Measurements from ENCODE around the gene LAIR1.
"Not testable (repeated sequence)": the region's sequence is repeated elsewhere in the genome, so short reads cannot be mapped to it uniquely, and the experiment has no call there.

LAIR1 gene

DNA sequence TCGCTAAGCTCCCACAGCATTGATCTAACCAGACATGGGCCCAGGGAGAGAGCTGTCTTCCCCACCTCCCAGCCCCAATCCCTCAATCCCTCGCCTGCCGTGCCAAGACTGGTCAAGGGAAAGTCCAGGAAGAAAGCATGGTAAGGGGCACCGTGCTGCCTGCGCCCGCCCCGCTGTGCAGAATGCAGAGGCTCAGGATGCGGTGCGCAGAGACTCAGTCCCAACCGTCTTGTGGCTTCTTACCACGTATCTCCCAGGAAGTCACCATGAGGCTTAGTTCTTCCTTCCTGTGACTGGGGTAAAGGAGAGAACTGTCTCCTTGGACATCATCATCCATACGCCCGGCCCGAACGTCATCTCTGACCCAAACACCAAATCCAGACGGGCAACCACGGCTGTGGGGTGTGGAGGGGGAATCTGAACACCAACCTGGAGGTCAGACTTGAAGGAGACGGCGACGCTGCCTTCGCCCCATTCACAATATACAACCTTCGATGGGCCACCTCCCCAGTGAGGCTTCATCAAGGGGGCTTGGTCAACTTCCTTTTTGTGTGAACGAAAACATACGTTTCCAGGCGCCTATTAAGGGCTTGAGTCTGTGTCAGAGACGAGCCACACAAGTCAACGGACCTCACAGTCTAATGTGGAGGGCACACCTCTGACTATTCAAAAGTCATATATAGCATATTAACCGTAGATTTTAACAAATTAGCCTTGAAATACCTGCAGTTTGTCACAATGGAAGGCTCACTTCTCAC lies 10.6 kb upstream of the LAIR1 start:
- DNase-seq: not testable (repeated sequence)

DNA sequence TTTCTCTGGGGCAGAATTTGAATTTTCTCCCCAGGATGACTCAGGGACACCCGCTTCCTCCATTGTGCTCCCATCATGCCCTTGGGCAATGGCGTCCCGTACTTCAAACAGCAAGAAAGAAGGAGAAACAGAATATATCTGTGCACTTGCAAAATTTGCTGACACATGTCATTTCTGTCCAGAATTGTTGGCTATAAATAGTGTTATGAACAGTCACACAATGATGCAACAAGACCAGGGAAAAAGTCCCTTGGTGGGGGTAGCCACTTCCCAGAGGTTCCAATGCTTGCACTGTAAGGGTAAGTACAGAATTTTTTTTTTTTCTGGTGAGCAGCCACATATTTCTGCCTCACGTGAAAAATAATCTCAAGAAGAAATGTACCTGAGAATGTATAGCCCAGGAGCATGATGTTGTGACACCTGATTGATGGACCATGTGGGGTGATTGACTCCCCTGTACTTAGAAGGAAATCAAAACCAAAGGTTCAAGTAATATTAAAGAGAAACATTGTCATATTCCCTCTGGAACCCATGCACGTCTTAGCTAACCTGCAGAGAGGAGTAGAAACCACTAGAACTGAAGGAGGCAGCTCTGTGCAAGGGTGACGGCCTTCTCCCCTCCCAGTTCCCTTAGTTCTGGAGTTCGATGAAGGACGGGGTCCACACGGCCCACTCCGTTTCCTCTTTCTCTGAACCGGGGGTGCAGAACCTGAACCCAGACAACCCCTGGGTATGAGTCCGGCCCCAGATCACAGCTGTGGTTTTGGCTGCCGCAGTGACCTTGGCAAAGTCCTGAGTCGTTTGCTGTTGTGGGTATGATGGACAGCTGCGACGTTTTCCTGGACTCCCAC lies 9.3 kb upstream of the LAIR1 start:
- no peak for DNase-seq

DNA sequence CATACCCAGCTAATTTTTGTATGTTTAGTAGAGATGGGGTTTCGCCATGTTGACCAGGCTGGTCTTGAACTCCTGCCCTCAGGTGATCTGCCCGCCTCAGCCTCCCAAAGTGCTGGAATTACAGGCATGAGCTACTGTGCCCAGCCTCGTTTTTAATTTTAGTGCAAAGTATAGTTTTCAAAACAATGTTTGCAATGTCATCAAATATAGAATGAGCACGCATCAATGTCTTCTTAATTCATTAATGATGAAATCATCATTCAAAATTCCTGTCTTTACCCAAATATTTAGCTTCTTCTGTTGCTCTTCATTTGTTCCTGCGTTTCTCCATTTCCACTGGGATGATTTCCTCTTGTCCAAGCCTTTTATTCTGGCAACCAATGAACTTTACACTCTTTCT lies 6.7 kb upstream of the LAIR1 start:
- not testable (repeated sequence) for DNase-seq

DNA sequence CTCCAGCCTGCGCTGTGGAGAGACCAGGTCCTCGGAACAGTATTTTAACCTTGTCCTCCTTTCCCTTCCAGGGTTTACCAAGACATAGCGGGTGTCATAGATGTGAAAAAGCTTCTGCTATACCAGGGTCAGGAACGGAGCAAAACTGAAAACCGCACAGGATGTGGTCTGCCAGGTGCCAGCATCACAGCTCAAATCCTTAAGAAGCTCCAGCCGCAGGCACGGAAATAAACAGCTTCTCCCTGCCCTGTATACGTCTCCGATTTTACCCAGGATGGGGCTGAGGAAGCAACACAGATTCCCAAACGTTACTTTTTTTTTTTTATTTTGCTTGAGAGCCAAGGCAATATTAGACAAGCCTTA lies 5.7 kb upstream of the LAIR1 start:
- not testable (repeated sequence) for DNase-seq

DNA sequence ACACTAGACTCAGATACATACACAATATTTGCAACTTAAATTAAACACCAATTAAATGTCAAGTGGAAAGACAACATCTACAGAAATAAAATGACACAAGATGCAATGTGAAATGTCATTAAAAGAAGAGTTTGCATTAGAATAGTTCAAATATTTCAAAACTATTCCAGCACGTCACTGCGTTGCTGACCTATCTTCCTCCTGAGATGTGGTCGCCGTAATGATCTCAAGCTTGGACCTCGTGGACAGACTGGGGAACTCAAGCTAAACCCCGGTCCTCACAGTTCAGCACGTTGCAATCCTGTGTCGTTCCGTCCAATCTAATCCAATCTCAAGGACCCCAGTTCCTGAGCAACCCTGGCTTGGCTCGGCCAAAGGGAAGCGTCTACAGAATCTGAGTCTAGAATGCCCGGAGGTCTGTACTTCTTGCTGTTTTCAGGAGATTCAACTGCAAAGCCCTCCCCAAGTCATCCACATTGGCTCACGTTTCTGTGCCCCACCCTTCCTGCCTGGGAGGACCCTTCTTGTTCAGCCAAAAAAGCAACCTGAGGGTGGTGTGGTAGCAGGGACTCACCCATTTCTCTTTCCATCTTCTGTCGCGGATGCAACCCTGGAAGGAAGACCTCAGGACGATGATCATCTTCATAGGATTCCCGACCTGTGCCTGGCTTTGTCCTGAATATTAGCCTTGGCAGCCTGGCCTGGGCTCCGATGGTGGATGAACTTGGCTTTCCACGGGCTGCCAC lies 5.1 kb upstream of the LAIR1 start:
- not testable (repeated sequence) for DNase-seq

DNA sequence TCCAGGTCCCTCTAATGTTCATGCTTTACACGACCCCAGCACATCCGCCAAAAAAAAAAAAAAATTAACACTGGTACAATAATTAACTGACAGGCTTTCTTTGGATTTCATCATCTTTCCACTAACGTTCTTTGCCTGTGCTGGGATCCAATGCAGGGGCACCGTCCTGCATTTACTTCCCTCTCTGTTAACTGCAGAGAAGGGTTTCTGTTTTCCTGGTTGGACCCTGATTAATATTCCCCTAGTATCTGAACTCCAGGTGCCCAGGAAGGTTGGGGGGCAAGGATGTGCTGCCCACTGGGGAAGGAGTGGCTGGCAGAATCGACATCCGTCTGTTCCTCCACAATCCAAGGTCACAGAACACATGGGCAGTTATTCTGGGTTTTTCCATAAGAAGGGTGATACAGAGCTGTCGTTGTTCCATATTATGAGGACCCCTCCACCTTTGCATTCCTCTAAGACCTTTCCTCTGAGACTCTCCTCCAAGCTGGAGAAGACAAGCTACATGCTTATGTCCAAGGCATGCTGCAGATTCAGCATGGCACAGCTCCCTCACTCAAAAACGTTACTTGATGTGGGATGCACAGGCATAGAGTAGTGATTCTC lies 4.5 kb upstream of the LAIR1 start:
- no peak for DNase-seq

DNA sequence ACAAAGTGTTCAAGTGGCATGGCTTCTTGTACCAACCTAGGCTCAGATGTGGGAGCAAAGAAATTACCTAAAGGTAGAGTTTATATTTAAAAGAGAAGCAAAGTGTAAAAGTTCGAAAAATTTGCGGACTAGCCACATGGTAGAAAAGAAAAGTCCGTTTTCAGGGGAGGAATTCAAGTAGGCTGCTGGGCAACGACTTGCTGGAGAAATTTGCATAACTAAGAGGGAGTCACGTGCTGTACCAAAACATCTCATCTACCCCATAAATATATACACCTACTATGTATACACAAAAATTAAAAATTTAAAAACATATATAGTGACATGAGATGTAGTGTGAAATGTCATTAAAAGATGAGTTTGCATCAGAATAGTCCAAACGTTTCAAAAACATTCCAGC lies 2.1 kb upstream of the LAIR1 start:
- no peak for DNase-seq

DNA sequence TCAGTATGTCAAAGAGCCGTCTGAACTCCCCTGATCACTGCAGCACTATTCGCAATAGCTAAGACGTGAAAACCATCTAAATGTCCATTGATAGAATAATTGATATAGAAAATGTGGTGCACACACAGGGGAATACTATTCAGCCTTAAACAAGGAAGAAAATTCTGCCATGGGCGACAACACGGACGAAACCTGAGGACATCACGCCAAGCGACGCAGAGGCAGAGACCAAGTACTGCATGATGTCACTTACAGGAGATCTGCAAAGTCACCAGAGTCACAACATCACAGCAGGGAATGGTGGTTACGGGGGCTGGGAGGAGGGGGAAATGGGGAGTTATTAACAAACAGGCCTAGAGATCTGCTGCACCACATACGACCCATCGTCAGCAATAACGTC lies 1.1 kb upstream of the LAIR1 start:
- not testable (repeated sequence) for DNase-seq

DNA sequence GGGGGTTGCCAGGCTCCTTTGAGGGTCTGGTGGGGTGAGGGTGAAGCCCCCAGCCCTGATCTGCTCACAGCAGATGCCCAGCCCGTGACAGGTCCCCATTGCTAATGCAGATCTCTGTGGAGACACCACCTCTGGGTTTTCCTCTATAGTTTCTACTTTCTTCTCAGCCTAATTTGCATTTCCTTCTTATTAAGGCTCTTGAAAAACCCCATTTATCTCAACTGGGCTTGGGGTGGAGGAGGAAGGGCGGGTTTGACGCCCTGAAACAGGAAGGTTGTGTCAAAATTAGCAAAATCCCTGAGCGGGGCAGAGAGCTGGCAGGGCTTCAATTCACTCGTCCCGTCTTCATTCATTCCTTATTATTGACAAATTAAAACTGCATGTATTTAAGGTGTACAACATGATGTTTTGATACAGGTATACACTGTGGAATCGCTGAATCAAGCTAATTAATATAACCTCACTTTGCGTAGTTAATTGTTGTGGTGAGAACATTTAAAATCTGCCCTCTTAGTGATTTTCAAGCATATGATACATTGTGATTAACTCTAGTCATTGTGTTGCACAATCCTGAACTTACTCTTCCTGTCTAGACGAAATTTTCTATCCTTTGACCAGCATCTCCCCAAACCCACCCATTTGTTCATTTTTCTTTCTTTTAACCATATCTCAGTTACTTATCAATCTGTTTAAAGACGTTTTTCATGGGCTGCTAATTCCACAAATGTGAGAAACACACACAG lies 2.9 kb downstream of the LAIR1 start:
- DNase-seq: not testable (repeated sequence)

DNA sequence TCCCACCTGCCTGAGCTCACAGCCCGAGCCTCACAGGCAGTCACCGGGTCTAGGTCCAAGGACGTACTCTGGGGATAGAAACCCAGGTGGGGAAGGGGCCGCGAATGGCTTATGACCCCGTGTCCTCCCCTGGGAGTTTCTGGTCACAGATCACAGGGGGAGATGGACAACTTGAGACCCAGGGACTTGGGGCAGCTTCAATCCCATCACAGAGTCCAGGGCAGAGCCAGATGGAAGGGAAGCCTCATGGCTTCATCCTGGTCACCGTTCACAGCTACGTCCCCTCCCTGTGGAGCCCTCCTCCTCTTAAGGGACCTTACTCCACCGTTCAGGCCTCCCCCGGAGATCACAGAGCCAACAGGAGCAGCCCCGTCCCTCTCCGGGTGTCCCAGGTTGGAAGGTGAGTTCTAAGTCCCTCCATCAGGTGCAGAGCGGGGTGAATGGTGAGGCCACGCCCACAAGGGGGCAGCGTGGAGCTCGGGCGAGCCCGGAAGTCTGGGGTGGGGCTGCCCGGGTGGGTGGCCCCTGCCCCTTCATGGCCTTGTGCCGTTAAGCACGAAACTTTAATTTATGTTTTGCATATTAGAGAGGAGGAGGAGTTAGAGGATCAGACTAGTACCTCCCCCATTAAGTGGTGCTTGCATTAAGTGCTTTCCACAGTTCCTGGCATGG lies 5.4 kb downstream of the LAIR1 start:
- DNase-seq: not testable (repeated sequence)

DNA sequence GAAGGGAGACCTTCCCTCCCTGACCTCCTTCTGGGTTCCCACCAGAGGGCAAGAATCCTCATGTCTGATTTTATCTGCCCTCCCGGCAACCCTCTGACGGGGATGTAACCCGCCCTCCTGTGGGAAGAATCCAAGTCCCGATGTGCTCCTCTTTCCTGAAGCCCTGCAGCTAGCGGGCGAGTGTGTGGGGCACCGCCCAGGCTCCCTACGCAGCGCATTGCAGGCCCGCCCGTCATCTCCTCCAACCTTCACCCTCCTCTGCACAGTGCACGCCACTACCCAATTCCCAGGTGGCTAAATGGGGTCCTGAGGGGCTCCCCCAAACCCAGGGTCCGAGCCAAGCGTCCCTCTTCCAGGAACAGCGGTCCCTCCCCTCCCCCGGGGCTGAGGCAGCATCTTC lies 7.3 kb downstream of the LAIR1 start:
- DNase-seq: no peak

DNA sequence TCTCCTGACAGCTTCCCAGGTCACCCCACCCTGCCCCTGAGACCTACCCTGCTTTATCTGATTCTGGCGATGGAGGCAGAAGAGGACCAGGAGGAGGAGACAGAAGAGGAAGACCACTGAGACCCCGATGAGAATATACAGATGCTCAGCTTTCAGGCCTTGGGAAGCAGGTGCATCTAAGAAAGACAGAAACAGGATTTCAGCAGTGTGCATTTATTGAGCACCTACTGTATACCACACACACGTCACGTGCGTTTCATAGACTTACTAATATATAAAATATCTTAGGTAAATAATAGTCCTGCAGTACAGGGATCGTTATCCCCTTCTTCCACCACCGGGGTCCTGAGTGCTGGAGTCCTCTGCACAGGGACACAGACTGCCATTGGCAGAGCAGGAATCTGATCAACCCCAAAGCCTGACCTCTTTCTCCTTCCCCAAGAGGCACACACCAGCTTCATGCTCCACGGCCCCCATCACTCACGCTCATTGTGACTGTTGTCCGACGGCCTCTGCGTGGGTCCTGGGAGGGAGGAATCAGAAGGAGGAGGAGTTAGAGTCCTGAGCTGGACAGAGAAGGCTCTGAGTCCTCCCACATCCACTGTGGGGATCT lies 8.2 kb downstream of the LAIR1 start:
- no peak for DNase-seq

DNA sequence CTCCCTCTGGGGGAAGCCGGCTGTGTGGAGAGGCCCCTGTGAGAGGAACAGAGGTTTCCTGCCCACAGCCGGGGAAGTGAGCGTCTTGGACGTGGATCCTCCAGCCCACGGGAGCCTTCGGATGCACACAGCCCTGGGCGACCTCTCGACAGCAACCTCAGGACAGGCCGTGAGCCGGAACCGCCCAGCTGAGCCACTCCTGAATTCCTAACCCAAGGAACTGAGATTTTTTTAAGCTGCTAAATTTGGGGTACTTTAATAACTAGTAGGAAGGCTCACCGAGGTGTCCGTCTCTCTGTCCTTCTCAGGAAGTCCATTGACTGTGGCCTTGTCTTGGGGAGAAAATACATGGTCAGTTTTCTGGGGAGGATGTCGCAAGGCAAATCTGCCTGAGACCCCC lies 9.1 kb downstream of the LAIR1 start:
- DNase-seq: no peak

DNA sequence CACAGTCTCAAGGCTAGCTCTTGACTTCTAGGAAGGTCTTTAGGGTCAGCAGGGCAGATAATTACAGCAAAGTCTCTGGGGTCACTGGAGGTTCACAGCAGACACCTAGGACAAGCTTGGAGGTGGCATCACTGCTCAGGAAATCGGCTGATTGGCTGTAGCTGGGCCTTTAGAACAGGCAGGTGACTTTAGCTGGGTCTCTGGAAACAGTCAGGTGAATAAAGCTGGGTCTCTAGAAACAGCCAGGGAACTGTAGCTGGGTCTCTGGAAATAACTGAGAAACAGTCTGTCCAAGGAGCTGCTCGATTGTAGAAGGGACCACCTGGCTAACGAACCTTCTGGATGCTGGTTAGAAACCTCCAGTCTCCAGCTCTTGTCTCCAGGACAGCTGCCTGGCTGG lies 10.0 kb downstream of the LAIR1 start:
- DNase-seq: no peak

DNA sequence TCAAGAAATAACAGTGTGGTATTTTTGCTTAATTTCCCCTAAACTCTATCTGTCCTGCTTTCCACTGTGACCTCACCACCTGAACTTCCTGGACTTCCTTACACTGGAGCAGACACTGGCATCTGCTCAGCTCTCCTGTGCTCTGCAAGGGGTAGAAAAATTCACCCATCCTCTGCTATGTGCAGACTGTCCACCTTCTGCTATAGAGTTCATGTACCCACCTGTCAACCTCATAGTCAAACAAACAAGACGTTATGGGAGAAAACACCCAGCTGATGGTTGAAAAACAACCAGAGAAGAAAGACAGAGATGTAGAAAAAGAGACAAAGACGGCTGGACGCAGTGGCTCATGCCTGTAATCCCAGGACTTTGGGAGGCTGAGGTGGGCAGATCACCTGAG lies 12.2 kb downstream of the LAIR1 start:
- DNase-seq: no peak

DNA sequence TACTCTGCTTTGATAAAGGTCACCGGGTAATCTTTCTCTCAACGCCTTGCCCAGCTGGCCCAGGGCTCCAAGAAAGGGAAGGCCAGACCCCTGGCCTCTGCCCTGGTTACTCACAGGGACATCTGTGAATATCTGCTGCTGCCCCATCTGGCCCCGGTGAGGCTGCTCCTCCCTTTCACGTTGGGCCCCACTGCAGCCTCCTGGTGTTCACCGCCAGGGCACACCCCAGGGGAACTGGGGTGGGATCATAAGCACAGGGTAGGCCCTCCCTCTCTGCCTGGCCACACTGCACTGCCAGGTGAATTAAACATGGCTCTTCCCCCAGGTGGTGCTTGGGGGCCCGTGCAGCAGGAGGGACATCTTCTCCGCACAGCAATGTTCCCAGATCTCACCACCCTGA lies 12.7 kb downstream of the LAIR1 start:
- DNase-seq: no peak

DNA sequence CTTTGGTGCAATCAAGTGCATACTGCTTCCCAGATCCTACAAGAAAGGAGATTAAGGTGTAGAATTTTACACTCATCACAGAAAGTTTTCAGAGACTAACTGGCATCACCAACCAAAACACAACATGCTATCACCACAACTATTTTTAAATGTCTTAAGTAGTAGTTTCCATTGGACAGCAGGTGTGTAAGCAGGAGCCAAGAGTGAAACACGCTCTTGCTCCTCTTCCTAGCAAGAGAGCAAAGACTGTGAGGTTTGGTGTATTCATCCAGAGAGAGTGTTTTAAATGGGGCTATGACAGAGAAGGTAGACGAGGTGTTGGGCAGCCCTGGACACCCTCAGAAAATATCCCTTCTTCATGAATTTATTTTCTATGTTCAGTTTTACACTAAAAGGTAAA lies 13.3 kb downstream of the LAIR1 start:
- DNase-seq: no peak

DNA sequence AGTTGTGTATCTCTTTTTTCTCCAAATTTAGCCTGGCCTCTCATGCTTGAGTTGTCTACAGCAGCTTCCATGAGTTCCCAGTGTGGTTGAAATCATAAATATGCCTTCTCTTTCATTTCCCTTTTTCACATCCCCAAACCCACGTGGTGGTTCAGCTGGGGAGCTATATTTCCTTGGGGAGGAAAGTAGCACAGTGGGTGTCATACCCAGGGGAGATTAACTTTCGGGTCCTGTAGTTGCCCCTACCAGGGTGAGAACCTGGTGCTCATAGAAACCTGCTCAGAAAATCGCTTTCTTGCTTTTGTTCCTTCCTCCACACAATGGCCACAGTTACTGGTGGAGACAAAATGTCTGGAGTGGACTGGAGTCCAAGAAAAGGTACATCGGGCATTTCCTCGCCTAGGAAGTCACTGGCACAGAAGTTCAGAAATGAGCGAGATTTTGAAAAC lies 18.8 kb downstream of the LAIR1 start:
- DNase-seq: no peak

DNA sequence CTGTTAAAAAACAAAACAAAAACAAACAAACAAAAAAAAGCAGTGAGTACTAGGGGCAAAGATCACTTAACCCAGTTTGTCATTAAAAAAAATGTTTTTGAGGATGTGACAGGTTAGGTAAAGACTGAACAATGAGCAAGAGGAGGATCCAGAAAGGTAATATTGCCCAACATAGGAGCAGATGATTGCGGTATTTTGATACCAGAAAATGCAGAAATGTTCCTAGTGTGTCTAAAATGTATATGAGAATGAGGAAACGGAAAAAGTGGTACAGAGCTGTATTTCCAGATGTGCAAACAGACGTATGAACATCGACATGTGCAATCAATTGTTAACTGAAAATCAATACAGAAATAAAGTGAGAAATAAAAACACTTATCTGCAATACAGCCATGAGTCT lies 20.9 kb downstream of the LAIR1 start:
- no peak for DNase-seq

DNA sequence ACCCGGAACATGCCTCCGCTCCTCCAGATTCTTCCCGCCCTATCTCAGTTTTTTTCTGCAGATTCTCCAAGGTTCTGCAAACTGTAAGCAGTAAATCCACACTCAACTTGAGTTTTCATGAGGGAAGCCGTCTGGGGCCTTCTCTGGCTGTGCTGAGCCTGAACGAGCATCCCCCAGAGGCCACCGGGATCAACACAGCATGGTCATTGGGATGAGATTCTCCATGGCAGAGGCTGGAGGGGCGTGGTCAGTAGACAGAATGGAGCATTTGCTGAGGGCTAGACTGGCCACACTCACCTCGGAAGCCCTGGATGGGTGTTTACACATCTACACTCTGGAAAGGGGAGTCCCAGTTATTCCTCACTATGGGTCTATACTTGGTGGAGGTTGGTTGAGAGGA lies 23.4 kb downstream of the LAIR1 start:
- DNase-seq: no peak

DNA sequence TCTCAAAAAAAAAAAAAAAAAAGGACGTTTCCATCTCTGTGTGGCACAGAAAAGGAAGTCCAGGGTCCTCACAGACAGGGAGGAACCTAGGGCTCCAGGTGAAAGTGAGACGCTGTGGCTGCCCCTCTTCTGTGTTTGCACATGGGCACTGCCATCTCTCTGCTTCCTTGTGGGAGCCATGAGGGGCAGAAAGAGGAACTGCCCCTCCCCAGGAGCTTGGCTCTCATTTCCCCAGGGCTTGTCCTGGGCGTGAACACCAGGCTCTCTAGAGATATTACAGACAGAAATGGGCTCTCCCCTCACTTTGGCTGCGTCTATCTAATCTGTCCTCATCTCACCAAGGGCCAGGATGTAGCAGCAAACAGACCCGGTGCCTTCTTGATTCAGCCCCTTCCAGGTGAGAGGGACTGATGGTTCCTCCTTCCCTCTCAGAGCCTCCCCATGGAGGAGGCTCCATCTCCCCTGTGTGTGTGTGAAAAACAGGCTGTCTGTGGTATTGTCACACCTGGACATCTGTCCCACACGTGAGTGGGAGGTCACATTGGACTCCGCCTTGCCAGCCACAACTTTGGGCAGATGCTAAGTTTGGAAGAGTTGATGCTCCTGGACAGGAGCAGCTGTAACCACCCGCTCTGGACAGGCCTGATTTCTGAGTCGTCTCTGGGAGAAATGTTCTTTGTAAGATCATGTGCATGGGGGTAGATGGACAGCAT lies 24.9 kb downstream of the LAIR1 start:
- no peak for DNase-seq

Data from NCI-H2081 (cell line).